GDM1 (cell line): Measurements from ENCODE around the gene PLVAP.
A peak's percentile ranks its signal among the peaks of the same experiment; 100 is the strongest.

Experiments used
- DNase-seq: peaks from one replicate; lab custom pipeline; 2025; lab: John Stamatoyannopoulos, UW

The PLVAP gene

GRCh38 chr19:17333611-17334413 is 43.3 kb downstream of the PLVAP start:
- peak; percentile 46 for DNase-seq

GRCh38 chr19:17332677-17333581 is 44.2 kb downstream of the PLVAP start:
- peak; percentile 60 for DNase-seq

- DNase-seq = no peak
Observed at GRCh38 chr19:17332360-17332676, 44.8 kb downstream of the PLVAP start.

- no peak for DNase-seq
Observed at GRCh38 chr19:17331045-17331558, 46.0 kb downstream of the PLVAP start.

GRCh38 chr19:17330262-17331044 is 46.7 kb downstream of the PLVAP start:
- DNase-seq = no peak

GRCh38 chr19:17329366-17330261 is 47.5 kb downstream of the PLVAP start:
- no peak for DNase-seq

- no peak for DNase-seq
Observed at GRCh38 chr19:17328517-17329365, 48.4 kb downstream of the PLVAP start.

- DNase-seq = no peak
Observed at GRCh38 chr19:17327654-17328516, 49.3 kb downstream of the PLVAP start.

- no peak for DNase-seq
Observed at GRCh38 chr19:17327068-17327653, 50.0 kb downstream of the PLVAP start.

- no peak for DNase-seq
Observed at GRCh38 chr19:17326595-17326966, 50.6 kb downstream of the PLVAP start.

GRCh38 chr19:17325881-17326594 is 51.1 kb downstream of the PLVAP start:
- DNase-seq = no peak

GRCh38 chr19:17325133-17325532 is 52.0 kb downstream of the PLVAP start:
- DNase-seq = no peak

GRCh38 chr19:17324357-17325114 is 52.6 kb downstream of the PLVAP start:
- no peak for DNase-seq

- no peak for DNase-seq
Observed at GRCh38 chr19:17323964-17324332, 53.2 kb downstream of the PLVAP start.

GRCh38 chr19:17323300-17323963 is 53.7 kb downstream of the PLVAP start:
- no peak for DNase-seq

- no peak for DNase-seq
Observed at GRCh38 chr19:17322854-17323253, 54.3 kb downstream of the PLVAP start.
